Measurements from ENCODE around the gene FAM219A.
A peak's percentile ranks its signal among the peaks of the same experiment; 100 is the strongest.

Gene FAM219A

DNA sequence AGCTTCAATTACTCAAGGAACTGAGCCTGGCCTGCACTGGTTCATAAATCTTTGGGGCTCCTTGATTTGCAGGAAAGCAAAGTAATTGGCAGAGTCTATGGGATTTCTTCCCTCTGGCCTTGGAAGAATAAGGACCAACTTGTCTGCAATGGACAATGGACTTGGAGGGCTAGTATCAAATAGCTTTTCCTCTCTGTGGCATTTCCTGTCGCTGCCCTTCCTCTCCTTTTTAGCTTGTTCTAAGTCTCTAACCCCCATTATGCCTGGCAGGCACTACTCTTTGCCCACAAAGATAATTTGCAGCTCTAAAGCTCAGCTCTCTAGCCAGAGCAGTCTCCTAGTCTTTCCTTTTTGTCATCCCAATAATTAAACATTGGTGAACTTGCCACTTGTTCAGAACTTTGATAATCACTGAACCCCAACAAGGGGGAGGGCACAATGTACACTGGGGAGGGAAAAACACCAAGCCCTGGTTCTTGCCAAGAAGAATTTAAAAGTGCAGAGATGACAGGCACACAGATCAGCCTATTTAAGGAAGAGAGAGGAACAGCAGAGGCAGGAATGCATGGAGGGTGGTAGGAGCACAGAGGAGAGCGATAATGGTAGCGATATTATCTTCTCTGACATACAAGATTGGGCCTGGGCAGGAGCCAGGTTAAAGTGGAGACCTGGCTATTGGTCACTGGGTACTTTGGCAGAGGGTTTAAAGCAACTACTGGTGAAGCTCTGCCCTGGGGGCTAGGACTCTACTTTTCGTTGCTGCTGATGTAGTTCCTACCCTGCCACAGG is 38.5 kb downstream of the FAM219A start:
- no peak for DNase-seq
- intact Hi-C loops (cut with DNase I) = no loop called here

DNA sequence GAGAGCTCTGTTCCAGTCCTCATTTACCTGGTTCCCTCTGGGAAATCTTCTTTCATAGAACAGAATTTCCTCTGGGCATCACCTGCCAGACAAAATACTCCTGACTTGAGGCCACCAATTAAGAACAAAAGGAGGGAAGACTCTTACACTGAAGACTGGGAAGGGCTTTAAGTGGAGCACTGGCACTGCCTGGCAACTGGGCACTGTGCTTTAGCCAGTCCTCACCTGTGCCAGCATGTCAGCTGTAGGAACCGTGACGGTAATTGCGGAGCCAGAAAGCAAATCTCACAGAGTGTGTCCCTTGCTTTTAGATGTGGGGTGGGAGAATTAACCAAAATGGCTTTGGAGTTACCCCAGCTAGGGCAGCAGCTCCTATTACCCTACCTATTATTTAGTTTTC is 40.6 kb downstream of the FAM219A start:
- intact Hi-C loops (cut with DNase I) = no loop called here

DNA sequence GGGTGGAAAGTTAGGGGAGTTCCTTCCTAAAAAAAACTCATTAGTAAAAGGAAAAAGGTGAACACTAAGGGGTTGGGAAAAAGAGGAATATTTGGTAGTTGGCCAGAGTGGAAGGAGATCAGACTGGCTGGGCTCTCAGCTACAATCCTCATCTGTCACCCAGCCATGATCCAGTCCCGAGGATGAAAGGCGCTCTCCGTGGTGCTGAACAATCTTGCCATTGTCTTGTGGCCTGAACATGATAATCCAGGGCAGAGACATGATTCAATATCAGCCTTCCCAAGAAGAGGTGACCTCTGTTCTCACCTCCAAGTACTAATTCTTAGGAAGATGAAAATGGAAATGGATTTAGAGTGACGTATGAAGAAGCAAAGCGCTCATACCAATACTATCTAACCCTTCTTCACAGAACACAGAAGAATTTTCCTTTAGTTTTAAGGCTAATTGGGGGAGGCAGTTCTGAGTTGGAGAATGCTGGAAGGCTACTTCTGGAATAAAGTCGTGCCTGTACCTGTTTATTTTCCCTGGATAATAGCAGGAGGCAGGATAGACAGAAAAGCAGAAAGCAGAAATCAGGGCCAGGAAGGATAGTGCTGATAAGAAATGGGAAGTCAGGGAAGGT is 45.0 kb downstream of the FAM219A start:
- intact Hi-C loops (cut with DNase I) = no loop called here
- peak in 33 of 42 donors; percentile 17 to 84 (median 54) for DNase-seq

More for the DNA sequence above, 40.6 kb downstream of the FAM219A start:
- DNase-seq = no peak

DNA sequence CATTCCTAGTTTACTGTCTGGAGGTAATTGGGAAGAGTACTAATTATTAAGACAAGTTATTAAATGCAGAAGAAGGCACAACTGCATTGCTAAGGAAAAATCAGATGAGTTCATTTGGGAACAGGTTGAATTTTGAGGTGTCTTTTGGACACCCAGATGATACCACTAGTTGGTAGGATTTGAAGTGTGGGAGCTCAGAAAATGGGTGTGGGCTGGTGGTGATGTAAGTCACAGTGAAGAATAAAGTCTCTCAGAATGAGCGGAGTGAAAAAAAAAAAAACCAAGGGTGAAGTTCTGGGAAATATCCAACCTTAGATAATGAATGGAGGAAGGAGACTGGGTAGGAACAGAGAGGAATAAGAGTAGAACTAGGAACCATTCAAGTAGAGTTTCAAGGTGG is 46.0 kb downstream of the FAM219A start:
- intact Hi-C loops (cut with DNase I) = no loop called here
- DNase-seq = peak in 11 of 42 donors; percentile 9 to 66 (median 41)

DNA sequence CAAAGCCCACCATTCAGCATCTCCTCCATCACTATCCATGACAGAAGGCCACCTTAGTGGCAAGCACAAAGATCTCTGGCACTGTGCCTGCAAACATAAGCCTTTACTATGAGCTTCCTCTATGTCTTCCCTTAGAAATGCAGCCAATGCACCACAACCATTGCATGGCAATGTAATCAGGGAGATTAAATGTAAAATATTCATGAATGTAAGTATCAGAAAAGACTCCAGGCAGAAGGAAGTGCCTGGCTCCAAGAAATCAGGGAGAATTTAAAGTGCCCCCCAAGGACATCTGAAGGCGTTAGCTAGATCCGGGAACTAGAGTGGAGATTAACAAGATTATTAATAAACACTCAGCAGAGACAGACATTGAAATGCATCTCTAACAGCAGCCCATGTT is 49.2 kb downstream of the FAM219A start:
- intact Hi-C loops (cut with DNase I) = loop anchor here (10.0 kb wide), 1 partner anchor 186 kb away; no protein-coding TSS in a partner anchor
- DNase-seq = no peak

DNA sequence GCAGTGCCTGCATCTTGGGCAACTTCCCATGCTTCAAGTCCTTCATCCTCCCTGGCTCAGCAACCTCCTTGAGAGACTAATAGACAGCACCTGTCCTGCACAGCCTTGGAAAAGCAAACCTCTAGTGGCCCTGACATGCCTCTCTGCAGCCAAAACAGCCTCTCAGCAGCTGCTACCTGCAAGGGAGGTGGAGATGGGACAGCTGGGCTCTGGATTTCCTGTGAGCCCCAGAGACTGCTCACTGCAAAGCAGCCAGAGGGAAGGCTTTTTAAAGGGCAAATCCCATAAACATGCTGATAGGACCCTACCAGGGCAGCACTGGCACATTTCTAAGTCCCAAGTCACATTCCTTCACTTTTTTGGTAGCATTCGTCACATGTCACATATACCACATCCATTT is 50.2 kb downstream of the FAM219A start:
- intact Hi-C loops (cut with DNase I) = loop anchor here (10.0 kb wide), 1 partner anchor 187 kb away; no protein-coding TSS in a partner anchor
- no peak for DNase-seq

DNA sequence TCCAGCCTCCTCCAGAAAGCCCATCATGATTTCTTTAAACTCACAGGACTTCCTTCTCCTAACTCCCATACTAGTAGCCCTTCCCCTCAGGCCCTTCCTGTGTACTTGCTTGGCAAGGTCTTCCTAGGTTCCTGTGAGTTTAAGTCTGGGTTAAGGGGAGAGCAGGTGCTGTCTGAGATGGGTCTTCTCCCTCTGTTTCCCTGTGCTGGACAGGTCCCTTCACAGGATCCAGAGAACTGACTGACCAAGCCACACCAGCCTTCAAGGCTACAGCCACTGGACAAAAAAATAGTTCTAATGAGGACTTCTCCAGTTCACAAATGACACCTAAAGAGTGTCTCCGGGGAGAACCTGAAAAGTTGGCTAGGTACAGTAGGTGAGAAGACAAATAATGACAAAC is 52.2 kb downstream of the FAM219A start:
- intact Hi-C loops (cut with DNase I) = loop anchor here (10.0 kb wide), 1 partner anchor 189 kb away; no protein-coding TSS in a partner anchor
- no peak for DNase-seq

DNA sequence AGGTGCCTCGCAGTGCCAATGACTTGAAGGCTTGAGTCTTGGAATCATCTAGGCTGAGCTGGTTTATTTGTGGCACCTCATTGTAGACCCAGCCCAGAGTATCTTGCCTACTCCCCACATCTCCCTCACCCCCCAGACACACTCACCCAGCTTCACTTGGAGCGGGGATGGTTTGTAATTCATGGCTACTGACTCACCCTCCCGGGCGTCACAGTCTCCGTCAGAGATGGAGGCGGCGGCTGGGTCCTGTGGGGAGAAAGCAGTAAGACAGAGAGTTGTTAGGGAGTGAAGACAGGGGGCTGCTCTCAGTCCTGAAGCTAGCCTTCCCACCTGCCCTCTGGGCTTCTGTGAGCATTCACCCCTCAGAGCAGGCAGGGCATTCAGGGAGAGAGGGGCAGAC is 52.7 kb downstream of the FAM219A start:
- intact Hi-C loops (cut with DNase I) = loop anchor here (10.0 kb wide), 1 partner anchor 189 kb away; no protein-coding TSS in a partner anchor

DNA sequence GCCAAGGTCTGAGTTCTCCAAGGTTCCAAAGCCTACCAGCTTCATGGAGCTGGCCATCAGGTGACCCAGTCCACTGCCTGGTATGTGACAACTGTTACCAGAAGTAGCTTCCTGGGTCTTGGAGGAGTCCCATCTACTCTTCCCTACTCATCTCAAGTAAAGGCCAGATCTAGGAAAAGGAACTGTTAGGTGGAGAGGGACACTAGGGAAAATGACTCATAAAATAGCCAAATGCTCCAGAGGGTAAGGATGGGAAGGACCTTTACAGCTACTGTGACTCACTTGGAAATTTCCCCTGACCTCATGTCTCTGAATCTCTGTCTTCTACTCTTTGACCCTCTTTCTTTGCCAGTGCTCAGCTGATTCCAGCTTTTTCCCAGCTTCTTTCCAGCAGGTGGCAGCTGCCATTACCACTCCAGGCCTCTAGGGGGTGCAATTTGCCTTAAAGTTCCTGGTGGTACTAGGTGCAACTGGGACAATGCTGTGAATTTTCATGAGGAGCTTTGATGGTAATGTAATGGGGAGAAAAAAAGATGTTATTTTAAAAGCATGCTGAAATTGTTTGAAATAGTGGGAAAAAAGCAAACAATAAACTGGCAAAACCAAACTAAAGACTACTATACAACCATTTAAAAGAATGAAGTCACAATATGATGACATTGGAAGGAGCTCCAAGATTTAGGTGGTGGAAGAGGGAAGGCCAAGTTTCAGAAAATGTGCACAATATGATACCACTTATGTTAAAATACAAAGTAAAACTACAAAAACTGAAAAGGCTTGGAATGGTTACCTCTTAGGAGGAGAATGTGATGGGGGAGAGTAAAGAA is 54.6 kb downstream of the FAM219A start:
- intact Hi-C loops (cut with DNase I) = loop anchor here (5.0 to 10.0 kb wide), 2 partner anchors 99 to 191 kb away; no protein-coding TSS in a partner anchor
- DNase-seq = peak; percentile 50 to 93 (median 83)

More for the DNA sequence above, 52.7 kb downstream of the FAM219A start:
- peak in 40 of 42 donors; percentile 23 to 86 (median 54) for DNase-seq

DNA sequence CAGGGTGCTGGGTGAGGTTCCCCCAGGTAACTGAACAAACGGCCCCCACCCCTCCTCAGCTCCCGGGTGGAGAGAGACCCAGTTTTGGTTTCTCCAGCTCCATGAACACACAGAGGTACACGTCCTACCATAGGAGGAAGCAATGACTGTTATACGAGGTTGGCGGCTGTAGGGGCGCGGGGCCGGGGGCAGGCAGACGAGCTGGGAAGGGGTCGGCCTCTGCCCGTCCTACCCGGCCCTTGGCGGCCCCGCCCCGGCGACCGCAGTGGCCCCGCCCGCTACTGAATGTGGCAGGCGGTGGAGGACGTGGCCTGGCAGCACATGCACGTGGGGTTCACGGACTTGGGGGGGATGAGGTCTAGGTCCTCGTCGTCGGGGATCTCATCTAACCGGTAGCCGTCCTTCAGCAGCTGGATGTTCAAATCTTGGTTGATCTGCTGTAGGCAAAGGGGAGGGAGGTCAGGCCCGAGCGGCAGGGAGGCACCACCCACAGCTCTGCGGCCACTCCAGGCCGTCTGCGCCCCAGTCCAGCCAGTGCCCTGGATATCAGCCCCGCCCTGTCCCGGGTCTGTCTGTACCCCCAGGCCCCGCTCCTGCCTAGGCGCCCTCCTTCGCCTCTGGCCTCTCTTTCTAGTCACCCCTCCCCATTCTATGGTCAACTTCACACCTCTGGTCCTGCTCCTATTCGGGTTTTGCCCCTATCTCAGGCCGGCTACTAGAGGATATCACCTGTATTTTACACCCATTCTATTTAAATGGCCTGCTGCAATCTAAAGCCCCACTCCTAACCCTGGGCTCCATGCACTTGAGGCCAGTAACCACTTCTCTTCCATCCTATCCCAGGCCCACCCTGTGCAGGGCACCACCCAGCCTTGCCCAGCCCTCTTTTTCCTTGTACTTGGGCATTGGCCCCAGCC is 57.4 kb downstream of the FAM219A start:
- intact Hi-C loops (cut with DNase I) = loop anchor here (5.0 to 10.0 kb wide), 2 partner anchors 101 to 194 kb away; no protein-coding TSS in a partner anchor
- DNase-seq = peak in 1 of 42 donors; percentile 14

DNA sequence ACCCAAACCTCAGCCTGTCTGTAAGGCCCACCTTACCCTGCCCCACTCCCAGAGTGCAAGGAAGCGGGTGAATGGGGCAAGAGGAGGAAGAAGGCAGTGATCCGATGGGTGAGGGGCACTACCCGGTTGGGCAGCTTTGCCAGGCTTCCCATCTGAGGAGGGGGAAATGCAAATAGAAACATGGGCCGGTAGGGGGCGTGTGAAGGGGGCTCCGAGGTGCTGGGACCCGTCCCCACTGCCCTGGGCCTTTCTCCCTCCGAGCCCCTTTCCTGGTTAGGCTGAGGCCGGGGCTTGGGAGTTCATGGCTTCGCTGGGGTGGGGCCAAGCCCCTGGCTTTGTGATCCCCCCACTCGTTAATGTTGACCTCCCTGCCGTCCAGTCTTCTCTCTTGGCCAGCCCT is 58.1 kb downstream of the FAM219A start:
- intact Hi-C loops (cut with DNase I) = loop anchor here (5.0 to 10.0 kb wide), 2 partner anchors 102 to 195 kb away; no protein-coding TSS in a partner anchor
- DNase-seq = peak in 1 of 42 donors; percentile 28

DNA sequence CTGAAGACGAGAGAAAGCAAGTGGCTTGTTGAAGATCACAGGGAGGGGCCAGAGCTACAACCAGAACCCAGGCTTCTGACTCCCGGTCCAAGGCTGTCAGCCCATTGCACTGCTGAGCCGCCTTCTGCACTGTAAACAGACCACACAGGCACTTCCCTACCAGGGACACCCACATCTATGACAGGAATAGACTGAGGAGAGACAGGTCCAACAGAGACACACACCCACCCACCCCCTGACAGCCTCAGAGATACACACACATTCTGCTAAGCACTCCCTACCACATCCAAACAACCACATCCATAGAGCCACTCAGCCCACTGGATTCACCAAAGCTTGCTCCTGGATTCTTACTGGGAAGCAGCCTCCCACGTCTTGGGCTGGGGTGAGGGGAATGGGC is 58.6 kb downstream of the FAM219A start:
- intact Hi-C loops (cut with DNase I) = loop anchor here (5.0 to 10.0 kb wide), 2 partner anchors 103 to 195 kb away; no protein-coding TSS in a partner anchor
- DNase-seq = peak in 17 of 42 donors; percentile 20 to 75 (median 40)

DNA sequence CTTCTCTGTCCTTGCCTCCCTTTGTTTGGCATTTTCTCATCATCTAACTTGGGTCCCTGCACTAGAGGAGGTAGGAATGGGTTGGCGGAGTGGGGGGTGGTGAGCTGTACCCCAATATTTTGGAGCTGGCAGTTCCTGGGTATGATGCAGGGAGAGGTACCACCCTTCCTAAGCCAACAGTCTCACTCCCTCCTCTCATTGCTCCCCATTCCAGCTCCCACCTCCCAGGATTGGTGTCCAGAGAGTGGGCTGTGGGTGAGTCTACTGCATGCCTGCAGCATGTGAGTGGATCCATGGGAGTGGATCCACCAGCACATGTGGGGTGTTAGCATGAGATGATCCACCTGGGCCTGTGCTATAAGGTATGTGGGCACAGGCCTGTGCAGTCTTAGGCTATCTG is 59.5 kb downstream of the FAM219A start:
- intact Hi-C loops (cut with DNase I) = no loop called here
- DNase-seq = no peak

DNA sequence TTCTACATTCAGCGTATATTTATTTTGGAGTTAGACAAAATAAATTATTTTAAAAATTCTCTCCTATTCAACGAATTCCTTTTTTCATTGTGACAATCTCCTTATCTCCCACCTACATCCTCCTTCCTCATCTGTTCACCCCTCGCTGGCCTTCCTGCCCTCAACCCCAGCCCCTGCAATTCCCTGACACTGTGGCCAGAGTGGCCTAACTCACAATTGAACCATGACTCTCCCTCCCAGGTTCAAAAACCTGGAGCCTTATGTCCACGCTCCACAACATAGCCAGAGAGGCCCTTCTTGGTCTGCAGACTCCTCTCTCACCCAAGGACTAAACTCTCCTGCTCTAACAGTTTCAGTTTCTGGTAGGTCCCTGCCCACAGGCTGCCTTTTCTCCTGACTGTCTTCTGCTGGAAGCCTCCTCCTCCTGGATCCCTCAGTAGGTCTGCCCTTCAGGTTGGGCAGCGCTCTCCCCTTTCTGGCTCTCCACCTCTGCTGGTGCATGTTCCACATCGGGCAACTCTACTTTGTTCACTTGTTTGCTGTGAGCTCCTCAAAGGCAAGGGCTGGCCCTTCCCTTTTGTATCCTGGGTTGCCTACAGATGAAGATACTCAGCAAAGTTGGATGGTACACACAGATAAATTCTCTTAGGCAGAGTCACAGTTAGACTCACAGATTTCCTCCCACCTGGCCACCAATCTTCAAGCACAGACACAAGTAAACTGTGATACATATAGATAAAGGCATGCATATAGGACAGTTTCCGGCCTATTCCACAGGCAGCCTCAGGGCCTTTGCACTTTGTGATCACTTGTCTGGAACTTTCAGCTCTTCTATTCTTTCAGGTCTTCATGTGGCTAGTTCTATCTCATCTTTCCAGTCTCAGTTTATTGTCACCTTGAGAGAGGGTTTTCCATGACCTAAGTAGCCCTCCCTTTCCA is 61.8 kb downstream of the FAM219A start:
- peak in 1 of 42 donors; percentile 25 for DNase-seq
- intact Hi-C loops (cut with DNase I) = no loop called here

DNA sequence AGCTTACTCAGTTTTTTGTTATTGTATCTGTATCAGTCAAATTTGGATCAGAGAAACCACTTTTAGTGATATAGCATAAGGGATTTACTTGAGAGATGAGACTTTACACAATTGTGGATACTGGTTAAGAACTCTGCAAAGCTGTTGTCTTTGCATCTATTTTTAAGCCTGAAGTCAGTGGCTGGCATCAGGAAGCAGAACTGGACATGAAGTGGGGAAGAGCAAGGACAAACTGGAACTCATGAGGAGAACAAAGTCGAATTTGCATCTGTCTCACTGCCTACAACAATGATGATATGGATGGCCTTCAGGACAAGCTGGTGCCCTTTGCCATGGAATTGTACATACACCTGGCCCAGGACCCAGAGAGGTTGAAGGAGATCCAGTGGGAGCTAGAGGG is 65.9 kb downstream of the FAM219A start:
- DNase-seq = peak in 1 of 42 donors; percentile 25
- intact Hi-C loops (cut with DNase I) = no loop called here

DNA sequence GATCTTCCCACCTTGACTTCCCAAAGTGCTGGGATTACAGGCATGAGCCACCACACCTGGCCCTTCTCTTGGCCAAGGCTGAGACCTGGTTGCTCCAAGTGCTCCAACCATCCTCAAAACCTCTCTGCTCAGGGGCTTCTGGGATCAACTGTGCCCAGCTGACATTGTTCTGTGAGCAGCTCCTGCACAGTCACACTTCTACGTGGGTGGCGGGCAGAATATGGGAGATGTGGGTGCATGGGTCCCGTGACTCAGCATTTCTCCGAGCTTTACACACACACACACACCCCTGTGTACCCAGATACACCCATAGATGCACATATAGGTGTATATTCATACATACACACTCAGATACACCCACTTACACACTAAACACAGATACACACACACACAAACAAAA is 71.1 kb downstream of the FAM219A start:
- DNase-seq = peak in 1 of 42 donors; percentile 36
- intact Hi-C loops (cut with DNase I) = no loop called here

DNA sequence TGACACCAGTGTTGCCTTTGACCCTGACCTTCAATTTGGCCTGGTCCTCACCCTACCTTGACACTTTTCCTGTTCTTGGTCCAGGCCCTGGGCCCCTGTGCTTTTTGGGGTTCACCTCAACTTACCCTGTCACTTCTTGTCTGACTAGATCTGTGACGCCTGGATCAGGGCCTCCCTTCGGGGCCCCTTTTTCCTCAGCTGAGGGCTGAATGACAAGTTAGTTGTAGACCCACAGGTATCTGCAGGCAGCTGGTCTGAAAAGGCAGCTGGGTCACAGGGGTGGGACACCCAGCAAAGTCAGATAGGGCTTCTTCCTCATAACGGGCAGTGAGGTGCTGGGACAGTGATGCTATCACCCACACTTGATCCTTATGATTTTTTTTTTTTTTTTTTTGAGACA is 71.7 kb downstream of the FAM219A start:
- intact Hi-C loops (cut with DNase I) = no loop called here
- peak in 2 of 42 donors; percentile 19 for DNase-seq
